Osteocyte (in vitro differentiated cells): ENCODE results near the gene SP3. TPM values are rescaled to one million over a fixed set of nuclear protein-coding genes. Genes with fewer than 3 reads are reported as not detected.
A peak's percentile ranks its signal among the peaks of the same experiment; 100 is the strongest.

Experiments
- DNase-seq: peaks from one replicate; pipeline ENCODE4 v3.0.0; 2021; ENCODE audit warnings: mixed read lengths; ENCODE audit not compliant: unreplicated experiment; ENCODE audit errors: extremely low spot score
- H3K27ac Mint-ChIP-seq: one replicate; pipeline ENCODE4 v1.8.0; 2021; ENCODE audit warnings: mild to moderate bottlenecking, mixed read lengths; ENCODE audit not compliant: unreplicated experiment
- H3K27me3 Mint-ChIP-seq: one replicate; pipeline ENCODE4 v1.8.0; 2021; ENCODE audit warnings: mixed read lengths; ENCODE audit not compliant: unreplicated experiment
- H3K36me3 Mint-ChIP-seq: one replicate; pipeline ENCODE4 v1.8.0; 2021; ENCODE audit warnings: mixed read lengths; ENCODE audit not compliant: unreplicated experiment
- H3K4me1 Mint-ChIP-seq: one replicate; pipeline ENCODE4 v1.8.0; 2021; ENCODE audit warnings: mixed read lengths; ENCODE audit not compliant: unreplicated experiment
- H3K4me3 Mint-ChIP-seq: one replicate; pipeline ENCODE4 v1.8.0; 2021; ENCODE audit warnings: mild to moderate bottlenecking, moderate library complexity, mixed read lengths; ENCODE audit not compliant: unreplicated experiment
- H3K9me3 Mint-ChIP-seq: one replicate; pipeline ENCODE4 v1.8.0; 2021; ENCODE audit warnings: mixed read lengths; ENCODE audit not compliant: unreplicated experiment
- CTCF ChIP-seq: fragments of 200-600 bp; sonication (generic); IDR thresholded peaks from 2 replicates; pipeline ENCODE4 v1.5.0; 2021; ENCODE audit warnings: antibody characterized with exemption, mild to moderate bottlenecking, moderate library complexity
- total RNA-seq: library from RNA; stranded (reverse); gene quantifications from 2 replicates; pipeline ENCODE4 v1.2.1, GENCODE V29; 2021

The SP3 gene
- total RNA-seq, 1 donor from 2014 or later = 80.3 TPM

DNA sequence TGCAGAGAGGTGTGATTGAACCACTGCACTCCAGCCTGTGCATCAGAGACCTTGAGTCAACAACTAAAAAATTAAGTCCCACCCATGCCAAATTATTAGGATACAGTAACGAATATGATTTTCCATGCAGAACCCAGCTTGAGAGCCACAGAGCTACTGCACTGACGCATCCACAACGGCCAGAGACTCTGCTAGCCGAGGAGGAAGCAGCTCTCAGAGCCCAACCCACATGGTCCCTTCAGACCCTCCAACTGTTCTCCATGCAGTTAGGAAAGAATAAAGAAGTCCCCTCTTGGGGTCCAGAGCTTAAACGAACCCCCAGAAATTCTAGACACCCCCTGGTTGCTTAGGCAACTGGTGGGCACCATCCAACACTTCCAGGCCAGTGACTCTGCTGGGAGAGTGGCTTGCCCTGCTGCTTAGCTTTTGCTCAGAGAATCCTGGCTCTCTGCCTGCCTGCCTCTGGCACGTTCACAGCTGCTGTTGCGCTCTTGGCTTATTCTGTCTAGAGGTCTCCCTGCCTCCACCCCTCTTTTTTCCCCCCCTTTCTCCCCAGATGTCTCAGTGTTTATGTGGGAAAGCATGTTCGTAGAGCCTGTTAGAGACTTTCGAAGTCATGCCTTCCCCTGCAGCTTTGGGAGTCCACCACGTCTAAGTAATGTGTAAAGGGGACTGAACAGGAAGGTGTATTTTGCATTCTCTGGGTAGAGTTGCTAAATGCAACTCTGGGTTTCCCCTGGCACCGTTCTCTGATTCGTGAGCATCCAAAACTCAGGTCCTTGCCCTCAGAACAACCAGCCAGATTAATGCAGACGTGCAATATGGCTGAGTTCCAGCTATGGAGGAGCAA, 26.0 kb upstream of the SP3 start:
- Mint-ChIP-seq H3K4me3 (no peak overlapping the region), H3K27me3 (peaks cover 21% of the 10 kb centered on the region), H3K27ac (peak overlapping the region; percentile 11), H3K9me3 (no peaks in the 10 kb centered on the region), H3K36me3 (no peaks in the 10 kb centered on the region), H3K4me1 (peaks cover 16% of the 10 kb centered on the region)
- no peak for TF ChIP-seq CTCF
- no peak for DNase-seq

DNA sequence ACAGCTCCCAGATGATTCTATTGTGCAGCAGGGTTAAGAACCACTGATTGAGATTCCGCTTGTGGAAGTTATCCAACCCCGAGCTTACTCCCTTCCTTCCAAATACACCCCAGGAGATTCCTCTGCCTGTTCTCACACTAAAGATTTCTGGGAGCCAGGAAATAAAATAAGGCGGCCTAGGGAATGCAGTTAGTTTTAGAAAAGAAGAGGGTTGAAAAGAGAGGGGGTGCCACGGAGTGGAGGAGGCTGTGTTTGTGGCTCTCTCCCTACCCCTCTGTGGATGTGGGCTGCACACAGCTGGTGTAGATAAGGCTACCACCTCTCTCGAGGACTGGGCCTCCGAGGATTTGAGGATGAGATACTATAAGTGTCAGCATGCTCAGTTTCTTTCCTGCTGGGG, 25.1 kb upstream of the SP3 start:
- Mint-ChIP-seq H3K36me3 (no peaks in the 10 kb centered on the region), H3K27ac (no peak overlapping the region), H3K4me3 (no peak overlapping the region), H3K4me1 (peaks cover 16% of the 10 kb centered on the region), H3K27me3 (peaks cover 20% of the 10 kb centered on the region), H3K9me3 (no peaks in the 10 kb centered on the region)
- no peak for DNase-seq
- TF ChIP-seq CTCF = no peak

GRCh38 chr2:173989884-173990215, 24.7 kb upstream of the SP3 start:
- H3K27me3 Mint-ChIP-seq = peaks cover 16% of the 10 kb centered on the region
- H3K9me3 Mint-ChIP-seq = no peaks in the 10 kb centered on the region
- H3K27ac Mint-ChIP-seq = no peak overlapping the region
- TF ChIP-seq CTCF = no peak
- no peaks in the 10 kb centered on the region for H3K36me3 Mint-ChIP-seq
- DNase-seq = no peak
- H3K4me1 Mint-ChIP-seq = peaks cover 16% of the 10 kb centered on the region
- no peak overlapping the region for H3K4me3 Mint-ChIP-seq

DNA sequence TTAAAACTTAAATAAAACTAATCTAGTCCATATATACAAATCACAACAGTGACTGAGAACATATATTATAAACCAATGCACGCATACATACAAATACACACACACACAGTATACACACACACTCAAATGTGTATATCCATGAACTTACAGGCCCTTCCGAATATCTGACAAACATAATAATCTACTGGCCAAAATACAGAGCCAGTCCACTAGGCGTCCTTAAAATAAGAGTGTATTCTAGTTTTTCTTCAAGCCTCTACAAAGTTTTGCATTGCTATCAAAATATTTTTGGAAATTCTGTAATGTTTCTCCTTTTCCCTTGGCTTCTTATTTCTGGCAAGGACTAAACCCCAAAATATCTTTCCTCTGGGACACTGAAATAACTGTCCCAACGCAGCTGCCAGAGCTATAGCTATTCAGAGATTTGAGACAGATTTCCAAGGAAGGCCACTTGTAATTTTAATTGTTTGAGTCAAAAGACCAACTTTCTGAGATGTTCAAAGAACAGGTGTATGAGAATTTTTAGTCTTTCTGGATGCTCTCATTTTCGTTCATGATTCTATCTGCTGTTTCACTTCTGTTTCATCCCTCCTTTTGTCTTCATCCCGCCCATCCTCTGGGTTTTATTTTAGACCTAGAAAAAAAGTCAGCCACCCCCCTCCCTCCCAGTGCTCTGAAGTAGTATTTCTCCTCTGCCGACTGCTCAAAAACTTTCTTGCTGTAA, 24.1 kb upstream of the SP3 start:
- H3K4me1 Mint-ChIP-seq = peaks cover 16% of the 10 kb centered on the region
- H3K4me3 Mint-ChIP-seq = no peak overlapping the region
- no peak for TF ChIP-seq CTCF
- no peak for DNase-seq
- no peaks in the 10 kb centered on the region for H3K36me3 Mint-ChIP-seq
- H3K9me3 Mint-ChIP-seq = no peaks in the 10 kb centered on the region
- H3K27ac Mint-ChIP-seq = no peak overlapping the region
- peaks cover 11% of the 10 kb centered on the region for H3K27me3 Mint-ChIP-seq

- Mint-ChIP-seq H3K9me3 (no peaks in the 10 kb centered on the region), H3K27ac (no peak overlapping the region), H3K27me3 (no peaks in the 10 kb centered on the region), H3K4me3 (no peak overlapping the region), H3K36me3 (no peaks in the 10 kb centered on the region), H3K4me1 (peaks cover 34% of the 10 kb centered on the region)
- TF ChIP-seq CTCF = no peak
- no peak for DNase-seq
Observed at GRCh38 chr2:173986805-173987204, 21.6 kb upstream of the SP3 start.
